ENCODE data around the gene ALAS1. TPM values are rescaled to one million over a fixed set of nuclear protein-coding genes. Genes with fewer than 3 reads are reported as not detected.

ALAS1 gene
- total and polyA plus RNA-seq, 2 donors (not counting 1 experiment from before 2014, with no cell fraction given) = 26.1 to 30.2 TPM

DNA sequence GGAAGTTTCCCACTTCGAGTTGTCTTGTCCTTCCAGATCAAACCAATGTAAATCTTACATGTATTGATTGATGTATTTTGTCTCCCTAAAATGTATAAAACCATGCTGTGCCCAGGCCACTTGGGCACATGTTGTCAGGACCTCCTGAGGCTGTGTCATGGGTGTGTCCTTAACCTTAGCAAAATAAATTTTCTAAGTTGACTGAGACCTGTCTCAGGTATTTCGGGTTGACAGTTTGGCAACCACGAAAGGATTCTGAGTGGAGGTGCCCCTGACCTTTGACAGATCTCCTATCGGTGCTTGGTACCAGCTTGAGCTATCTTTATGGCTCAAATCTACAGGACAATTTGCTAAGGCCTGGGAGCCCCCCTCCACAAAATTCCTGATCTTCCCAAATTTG lies 42.0 kb upstream of the ALAS1 start:
- Histone ChIP-seq H3K9ac (ENCODE audit: low read length) (no peak overlapping the region), H3K27ac (ENCODE audit: low read length in 2 of 2) (no peak overlapping the region), H3K79me2 (ENCODE audit: control insufficient read depth, insufficient read depth, low read length) (no peaks in the 10 kb centered on the region), H3K36me3 (replicated peaks in 1 of 2; ENCODE audit: control extremely low read depth in 1 of 2, control insufficient read depth in 1 of 2, extremely low read depth in 1 of 2, insufficient read depth in 2 of 2, low read length in 1 of 2) (no peaks in the 10 kb centered on the region), H3K9me3 (ENCODE audit: control extremely low read depth in 1 of 3, control insufficient read depth in 2 of 3, insufficient read depth in 1 of 3, low read length in 2 of 3) (no peaks in the 10 kb centered on the region), H3K4me2 (replicated peaks; ENCODE audit: low read depth, low read length, poor library complexity, severe bottlenecking) (no peak overlapping the region), H2AFZ (ENCODE audit: insufficient read depth, low read depth, low read length, poor library complexity, severe bottlenecking) (peak overlapping the region; percentile 22), H4K20me1 (ENCODE audit: control insufficient read depth, insufficient read depth, low read length, poor library complexity, severe bottlenecking) (no peaks in the 10 kb centered on the region), H3K27me3 (replicated peaks in 1 of 4; ENCODE audit: control extremely low read depth in 1 of 4, control insufficient read depth in 3 of 4, insufficient read depth in 4 of 4, low read length in 3 of 4) (no peaks in the 10 kb centered on the region), H3K4me3 (ENCODE audit: control extremely low read depth in 1 of 5, extremely low read depth in 1 of 5, insufficient read depth in 1 of 5, low read depth in 2 of 5, low read length in 4 of 5) (no peak overlapping the region), H3K4me1 (ENCODE audit: control insufficient read depth in 2 of 2, insufficient read depth in 2 of 2, low read length in 2 of 2) (peaks cover 4 to 15% of the 10 kb centered on the region in 2 donors)
- peak overlapping the region; percentile 70 for H3K4me3 Mint-ChIP-seq
- WGBS (ENCODE audit: insufficient coverage) = 97% methylated on average over 3 of the region's 4 CpGs
- intact Hi-C loops (cut with micrococcal nuclease) = no loop called here
- no peak for ATAC-seq (ENCODE audit: low read depth)
- DNase-seq = no peak
- no peaks in the 10 kb centered on the region for H3K27me3 Mint-ChIP-seq
- no peak overlapping the region for H3K27ac Mint-ChIP-seq
- POLR2A ChIA-PET = no interaction called here
- no peak for TF ChIP-seq EZH2 (IDR thresholded peaks at IDR 0.05; ENCODE audit: borderline replicate concordance, insufficient read depth, low read depth, low read length, poor library complexity, severe bottlenecking)
- TF ChIP-seq, protein P1, sequence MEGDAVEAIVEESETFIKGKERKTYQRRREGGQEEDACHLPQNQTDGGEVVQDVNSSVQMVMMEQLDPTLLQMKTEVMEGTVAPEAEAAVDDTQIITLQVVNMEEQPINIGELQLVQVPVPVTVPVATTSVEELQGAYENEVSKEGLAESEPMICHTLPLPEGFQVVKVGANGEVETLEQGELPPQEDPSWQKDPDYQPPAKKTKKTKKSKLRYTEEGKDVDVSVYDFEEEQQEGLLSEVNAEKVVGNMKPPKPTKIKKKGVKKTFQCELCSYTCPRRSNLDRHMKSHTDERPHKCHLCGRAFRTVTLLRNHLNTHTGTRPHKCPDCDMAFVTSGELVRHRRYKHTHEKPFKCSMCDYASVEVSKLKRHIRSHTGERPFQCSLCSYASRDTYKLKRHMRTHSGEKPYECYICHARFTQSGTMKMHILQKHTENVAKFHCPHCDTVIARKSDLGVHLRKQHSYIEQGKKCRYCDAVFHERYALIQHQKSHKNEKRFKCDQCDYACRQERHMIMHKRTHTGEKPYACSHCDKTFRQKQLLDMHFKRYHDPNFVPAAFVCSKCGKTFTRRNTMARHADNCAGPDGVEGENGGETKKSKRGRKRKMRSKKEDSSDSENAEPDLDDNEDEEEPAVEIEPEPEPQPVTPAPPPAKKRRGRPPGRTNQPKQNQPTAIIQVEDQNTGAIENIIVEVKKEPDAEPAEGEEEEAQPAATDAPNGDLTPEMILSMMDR (IDR thresholded peaks at IDR 0.05) = no peak
- no peaks in the 10 kb centered on the region for H3K9me3 Mint-ChIP-seq (ENCODE audit: insufficient read depth)
- CTCF ChIA-PET = no interaction called here
- peaks cover 14% of the 10 kb centered on the region for H3K4me1 Mint-ChIP-seq

DNA sequence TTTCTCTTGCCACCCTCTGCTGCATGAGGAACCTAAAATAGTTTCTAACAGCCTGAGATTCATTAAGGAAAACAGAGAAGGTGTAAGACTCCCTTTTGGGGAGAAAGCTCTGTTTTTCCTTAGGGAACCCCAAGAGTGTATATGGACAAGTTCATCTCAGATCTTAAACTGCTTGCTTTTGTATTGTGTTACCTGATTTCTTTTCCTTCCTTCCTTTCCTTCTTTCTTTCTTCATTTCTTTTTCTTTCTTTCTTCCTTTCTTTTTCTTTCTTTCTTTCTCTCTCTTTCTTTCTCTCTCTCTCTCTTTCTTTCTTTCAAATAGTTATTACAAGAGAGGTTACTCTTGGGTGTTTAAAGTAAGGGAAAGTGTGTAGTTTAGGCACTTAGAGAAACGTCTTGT lies 38.5 kb upstream of the ALAS1 start:
- Mint-ChIP-seq H3K9me3 (ENCODE audit: insufficient read depth) (no peaks in the 10 kb centered on the region), H3K27me3 (no peaks in the 10 kb centered on the region), H3K27ac (no peak overlapping the region), H3K4me1 (peaks cover 9% of the 10 kb centered on the region), H3K4me3 (no peak overlapping the region)
- no peak overlapping the region for H3K9ac ChIP-seq (ENCODE audit: low read length)
- intact Hi-C loops (cut with micrococcal nuclease) = no loop called here
- H3K9me3 ChIP-seq (ENCODE audit: control extremely low read depth in 1 of 3, control insufficient read depth in 2 of 3, insufficient read depth in 1 of 3, low read length in 2 of 3) = peaks cover 0 to 3% (median 0%) of the 10 kb centered on the region in 3 donors
- H2AFZ ChIP-seq (ENCODE audit: insufficient read depth, low read depth, low read length, poor library complexity, severe bottlenecking) = no peak overlapping the region
- H4K20me1 ChIP-seq (ENCODE audit: control insufficient read depth, insufficient read depth, low read length, poor library complexity, severe bottlenecking) = no peaks in the 10 kb centered on the region
- H3K36me3 ChIP-seq (replicated peaks in 1 of 2; ENCODE audit: control extremely low read depth in 1 of 2, control insufficient read depth in 1 of 2, extremely low read depth in 1 of 2, insufficient read depth in 2 of 2, low read length in 1 of 2) = no peaks in the 10 kb centered on the region
- no peak overlapping the region for H3K4me3 ChIP-seq (ENCODE audit: control extremely low read depth in 1 of 5, extremely low read depth in 1 of 5, insufficient read depth in 1 of 5, low read depth in 2 of 5, low read length in 4 of 5)
- no peaks in the 10 kb centered on the region for H3K27me3 ChIP-seq (replicated peaks in 1 of 4; ENCODE audit: control extremely low read depth in 1 of 4, control insufficient read depth in 3 of 4, insufficient read depth in 4 of 4, low read length in 3 of 4)
- WGBS (ENCODE audit: insufficient coverage) = no CpG with 5 or more reads among the region's 1 CpG
- TF ChIP-seq, protein P1 (IDR thresholded peaks at IDR 0.05) = no peak
- TF ChIP-seq EZH2 (IDR thresholded peaks at IDR 0.05; ENCODE audit: borderline replicate concordance, insufficient read depth, low read depth, low read length, poor library complexity, severe bottlenecking) = no peak
- no peak overlapping the region for H3K27ac ChIP-seq (ENCODE audit: low read length in 2 of 2)
- H3K79me2 ChIP-seq (ENCODE audit: control insufficient read depth, insufficient read depth, low read length) = no peaks in the 10 kb centered on the region
- ATAC-seq (ENCODE audit: low read depth) = no peak
- POLR2A ChIA-PET = no interaction called here
- no peak overlapping the region for H3K4me2 ChIP-seq (replicated peaks; ENCODE audit: low read depth, low read length, poor library complexity, severe bottlenecking)
- no peak for DNase-seq
- CTCF ChIA-PET = interaction anchor here (1.4 kb wide), 1 partner anchor 158 kb away, joined by 3 read pairs; no protein-coding TSS in a partner anchor
- H3K4me1 ChIP-seq (ENCODE audit: control insufficient read depth in 2 of 2, insufficient read depth in 2 of 2, low read length in 2 of 2) = peaks cover 0 to 5% of the 10 kb centered on the region in 2 donors

All from B cell (primary cell).